Stimulated activated CD4-positive, alpha-beta T cell treated with anti-CD3 and anti-CD28 coated beads, Interleukin-15, amount 100 ng/mL, for 24 hours (primary cell): ENCODE results near the gene EVI5.

Experiments used
- DNase-seq: peaks from one replicate; pipeline ENCODE4 v3.0.0-alpha.2; 2020

Gene EVI5

DNA sequence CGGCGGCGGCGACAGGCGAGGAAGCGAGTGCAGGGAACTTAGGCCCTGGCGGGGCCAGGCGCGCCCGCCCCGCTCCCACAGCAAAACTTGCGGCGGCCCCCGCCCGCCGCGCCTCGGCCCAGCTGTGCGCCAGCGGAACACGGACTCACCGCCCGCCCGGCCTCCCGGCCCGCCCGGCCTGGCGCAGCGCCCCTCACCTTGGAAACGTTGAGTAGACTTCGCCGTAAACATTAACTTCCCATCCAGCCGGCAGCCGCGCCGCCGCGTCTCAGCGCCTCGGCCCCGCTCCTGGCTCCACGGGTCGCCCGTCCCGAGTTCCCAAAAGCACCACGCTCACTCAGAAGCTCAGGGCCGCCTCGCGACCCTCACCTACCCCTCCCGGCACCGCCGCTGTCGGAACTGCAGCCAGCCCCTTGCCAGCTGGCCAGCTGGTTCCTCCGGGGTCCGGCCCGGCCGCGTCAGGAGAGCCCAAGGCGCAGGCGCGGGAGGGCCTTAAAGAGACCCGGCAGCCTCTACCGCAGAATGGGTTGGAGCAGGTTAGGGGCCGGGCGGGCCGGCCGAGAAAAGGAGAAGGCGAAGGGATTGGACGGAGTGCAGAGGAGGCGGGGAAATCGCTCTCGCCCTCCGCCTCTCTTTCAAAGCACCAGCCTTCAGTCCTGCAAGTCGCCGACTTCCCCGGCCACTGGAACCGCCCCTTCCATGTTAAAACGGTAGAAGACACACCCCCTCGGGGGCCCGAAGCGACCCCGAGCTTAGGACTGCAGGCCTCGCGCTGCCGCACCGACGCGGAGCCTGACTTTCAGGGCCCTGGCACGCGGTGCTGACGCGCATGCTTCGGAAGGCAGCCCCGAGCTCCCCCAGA lies at the start of gene EVI5:
TSS of gene EVI5 (minus strand) at position 470 of the 862 bp plus-strand sequence. CDS start 48,562 bp downstream, outside the sequence.
- DNase-seq = peak; percentile 86

DNA sequence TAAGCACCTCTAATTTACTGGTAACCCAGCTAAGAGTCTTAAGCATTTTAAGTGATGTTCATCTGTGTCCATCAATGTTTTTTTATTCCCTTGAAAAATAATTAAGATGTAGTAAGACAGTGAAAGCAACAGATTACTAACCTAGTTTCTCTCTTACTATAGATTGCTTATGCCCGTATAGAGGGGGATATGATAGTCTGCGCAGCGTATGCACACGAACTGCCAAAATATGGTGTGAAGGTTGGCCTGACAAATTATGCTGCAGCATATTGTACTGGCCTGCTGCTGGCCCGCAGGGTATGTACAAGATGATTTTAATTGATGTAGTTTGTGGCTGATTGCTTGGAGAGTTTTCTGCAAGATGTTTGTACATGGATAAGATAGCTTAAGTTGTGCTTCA lies 49.7 kb upstream of the EVI5 start:
- no peak for DNase-seq

DNA sequence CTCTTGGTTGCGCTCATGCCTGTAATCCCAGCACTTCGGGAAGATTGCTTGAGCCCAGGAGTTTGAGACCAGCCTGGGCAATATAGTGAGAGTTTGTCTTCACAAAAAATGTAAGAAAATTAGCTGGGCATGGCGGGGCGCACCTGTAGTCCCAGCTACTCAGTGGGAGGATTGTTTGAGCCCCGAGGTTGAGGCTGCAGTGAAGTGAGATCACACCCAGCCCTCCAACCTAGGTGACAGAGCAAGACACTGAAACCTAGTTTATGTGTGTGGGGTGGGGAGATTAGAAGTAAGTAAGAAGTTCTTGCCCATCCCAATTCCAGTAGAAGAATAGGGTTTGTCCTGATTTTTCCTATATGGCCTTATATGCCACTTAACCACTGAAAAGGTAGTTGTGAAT lies 48.9 kb upstream of the EVI5 start:
- DNase-seq = peak; percentile 40

DNA sequence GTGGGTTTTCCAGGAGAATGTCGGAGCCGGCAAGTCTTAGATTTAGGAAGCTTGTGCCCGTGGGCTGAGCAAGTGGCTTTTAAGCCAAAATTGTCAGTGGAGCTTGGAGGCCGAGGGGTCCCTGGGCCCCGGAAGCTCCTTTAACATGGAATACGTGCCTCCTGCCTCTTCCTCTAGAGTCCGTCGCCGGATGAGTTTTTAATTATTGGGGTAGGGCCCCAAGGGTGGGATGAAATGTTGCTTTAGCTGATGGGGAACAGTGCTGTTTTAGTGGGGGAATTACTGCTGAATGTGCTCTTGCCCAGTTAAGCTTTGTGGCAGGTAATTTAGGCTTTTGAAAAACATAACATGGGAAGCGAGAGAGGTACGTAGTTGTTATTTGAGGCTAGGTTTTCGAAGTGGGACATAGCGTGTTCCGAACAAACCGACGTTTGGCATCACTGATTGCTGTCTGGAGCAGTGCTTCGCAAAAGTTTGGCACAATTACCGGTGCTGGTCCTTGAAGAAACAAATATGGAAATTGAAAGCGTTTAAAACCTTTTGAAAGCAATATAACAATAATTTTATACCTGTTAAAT lies 47.7 kb upstream of the EVI5 start:
- no peak for DNase-seq

DNA sequence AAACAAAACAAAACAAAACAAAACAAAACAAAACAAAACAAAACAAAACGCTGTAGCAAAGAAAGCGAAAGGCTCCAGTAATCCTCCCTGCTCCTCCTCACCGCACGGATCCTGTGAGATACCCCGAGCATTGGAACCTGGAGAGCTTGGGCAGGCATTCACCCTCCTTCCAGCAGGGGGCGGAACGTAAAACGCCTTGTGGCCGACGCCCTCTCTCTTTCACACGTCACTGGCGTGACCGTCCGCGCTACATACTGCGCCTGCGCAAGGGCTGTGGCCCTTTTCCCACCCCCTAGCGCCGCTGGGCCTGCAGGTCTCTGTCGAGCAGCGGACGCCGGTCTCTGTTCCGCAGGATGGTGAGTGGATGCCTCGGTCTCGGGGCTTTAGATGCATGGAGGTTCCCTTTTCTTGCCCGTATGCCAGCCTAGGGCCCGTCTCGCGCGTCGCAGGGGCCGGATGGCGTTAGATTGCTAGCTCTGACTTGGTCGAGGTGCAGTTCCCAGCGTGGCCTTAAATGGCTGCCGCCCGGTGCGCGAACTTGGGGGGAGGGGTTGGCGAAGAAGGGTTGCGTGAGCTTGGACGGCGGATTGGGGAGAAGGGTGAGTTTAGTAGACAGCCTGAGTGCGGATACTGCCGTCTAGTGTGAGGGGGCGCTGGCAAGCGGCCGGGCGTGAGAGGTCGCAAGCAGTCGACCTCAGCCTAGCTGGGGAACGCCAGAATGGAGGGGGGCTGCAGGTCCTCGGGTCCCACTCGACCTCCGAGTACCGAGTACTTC lies 47.0 kb upstream of the EVI5 start, which contains the start of gene RPL5:
TSS of gene RPL5 (plus strand) at position 279 of the 775 bp plus-strand sequence. CDS start at position 354, 75 bp downstream.
- DNase-seq = peak; percentile 98

DNA sequence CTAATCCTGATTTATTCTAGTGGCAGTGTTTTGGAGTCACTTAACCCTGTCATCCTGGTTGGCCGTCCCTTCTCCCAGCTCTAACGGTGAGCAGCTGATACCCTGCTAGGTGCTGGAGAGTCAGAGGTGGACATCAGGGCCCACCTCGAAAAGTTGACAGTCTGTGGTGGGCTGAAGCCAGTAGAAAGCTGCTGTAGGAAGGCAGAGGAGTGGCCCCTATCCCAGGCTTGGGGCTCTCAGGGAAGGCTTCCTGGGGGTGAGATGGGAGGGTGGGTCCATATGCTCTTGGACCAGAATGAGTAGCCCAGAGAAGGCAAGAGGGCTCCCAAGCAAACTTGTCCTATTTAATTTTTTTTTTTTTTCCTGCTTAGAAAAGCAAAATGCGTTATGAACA lies 46.5 kb upstream of the EVI5 start:
- no peak for DNase-seq

DNA sequence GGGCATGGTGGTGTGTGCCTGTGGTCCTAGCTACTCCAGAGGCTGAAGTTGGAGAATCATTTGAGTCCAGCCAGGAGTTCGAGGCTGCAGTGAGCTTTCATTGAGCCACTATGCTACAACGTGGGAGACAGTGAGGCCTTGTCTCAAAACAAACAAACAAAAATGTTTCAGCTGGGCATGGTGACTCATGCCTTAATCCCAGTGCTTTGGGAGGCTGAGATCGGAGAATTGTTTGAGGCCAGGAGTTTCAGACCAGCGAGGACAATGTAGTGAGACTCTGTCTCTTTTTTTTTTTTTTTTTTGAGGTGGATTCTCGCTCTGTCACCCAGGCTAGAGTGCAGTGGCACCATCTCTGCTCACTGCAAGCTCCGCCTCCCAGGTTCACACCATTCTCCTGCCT lies 41.9 kb upstream of the EVI5 start:
- no peak for DNase-seq

DNA sequence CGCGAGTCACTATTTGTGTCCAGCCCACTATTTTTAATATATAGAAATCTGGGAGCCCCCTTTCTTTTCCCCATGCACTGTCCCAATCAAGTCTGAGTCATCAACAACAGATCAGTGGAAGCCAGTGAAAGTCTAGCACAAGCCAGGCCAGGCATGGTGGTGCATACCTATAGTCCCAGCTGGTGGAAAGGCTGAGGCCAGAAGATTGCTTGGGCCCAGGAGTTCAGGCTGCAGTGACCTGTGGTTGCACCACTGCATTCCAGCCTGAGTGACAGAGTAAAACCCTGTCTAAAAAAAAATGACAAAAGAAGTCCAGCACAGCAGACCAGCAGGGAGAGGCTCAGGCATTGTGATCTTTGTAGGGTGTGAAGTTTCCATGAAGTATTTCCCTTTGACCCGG lies 38.0 kb upstream of the EVI5 start:
- DNase-seq = no peak

DNA sequence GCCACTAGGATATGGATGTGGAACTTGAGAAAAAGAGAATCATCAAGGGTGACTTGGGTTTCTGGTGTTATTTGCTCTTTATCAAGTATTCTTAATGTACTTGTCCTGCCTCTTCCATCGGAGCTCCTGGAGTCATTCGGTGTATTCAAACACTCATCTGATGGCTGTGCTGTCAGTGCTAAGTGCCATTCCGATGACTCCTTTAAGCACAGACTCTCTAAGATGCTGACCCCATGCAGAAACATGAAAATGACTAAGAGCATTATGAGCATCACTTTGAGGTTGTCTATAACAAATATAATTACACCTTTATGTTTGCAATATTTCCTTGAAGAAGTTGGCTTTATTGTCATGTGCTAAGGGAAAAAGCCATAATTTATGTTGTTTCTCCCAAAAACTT lies 35.6 kb upstream of the EVI5 start:
- DNase-seq = no peak

DNA sequence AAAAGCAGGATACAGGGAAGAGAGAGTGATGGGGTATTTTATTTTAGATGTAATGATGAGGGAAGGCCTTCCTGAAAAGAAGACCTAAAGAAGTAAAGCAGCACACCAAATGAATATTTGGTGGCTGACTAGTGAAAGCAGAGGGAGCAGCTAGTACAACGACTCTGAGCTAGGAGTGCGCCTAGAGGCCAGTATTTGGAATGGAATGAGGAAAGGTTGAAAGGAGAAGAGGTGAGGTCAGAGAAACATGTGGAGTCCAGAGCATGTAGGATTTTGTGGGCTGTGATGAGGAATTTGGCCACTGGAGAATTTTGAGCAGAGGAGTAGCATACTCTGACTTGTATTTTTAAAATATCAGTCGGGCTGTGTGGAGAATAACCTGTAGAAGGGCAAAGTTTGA lies 35.1 kb upstream of the EVI5 start:
- DNase-seq = no peak

DNA sequence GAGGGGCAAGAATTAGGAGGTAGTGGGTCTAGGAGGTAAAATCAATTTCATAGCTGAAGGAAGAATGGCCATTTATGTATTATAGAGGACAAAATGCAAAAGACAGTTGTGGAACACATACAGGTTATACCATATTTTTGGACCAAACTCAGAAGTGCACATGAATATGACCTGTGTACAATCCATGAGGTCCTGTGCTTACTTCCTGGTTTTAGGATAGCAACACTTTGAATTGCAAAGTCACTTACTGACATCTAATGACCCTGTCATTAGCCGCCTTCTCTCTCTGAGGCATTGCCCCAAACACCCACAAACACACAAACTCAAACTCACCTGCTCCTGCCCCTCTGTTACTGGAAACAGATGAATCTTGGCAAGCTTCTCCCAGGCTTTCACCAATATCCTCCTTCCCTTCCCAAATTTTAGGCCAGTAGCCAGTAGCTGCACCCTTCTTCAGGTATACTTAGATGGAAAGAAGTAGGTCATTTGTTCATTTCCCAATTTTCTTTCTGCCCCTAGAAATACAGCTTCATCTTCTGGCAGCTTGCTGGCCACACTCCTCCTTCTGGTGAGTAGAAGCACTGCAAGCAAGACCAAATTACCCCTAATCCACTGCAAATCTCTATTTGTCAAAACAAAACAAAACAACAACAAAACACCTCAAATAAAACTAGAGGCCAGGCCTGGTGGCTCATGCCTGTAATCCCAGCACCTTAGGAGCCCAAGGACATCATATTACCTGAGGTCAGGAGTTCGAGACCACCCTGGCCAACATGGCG lies 33.3 kb upstream of the EVI5 start:
- peak; percentile 23 for DNase-seq

DNA sequence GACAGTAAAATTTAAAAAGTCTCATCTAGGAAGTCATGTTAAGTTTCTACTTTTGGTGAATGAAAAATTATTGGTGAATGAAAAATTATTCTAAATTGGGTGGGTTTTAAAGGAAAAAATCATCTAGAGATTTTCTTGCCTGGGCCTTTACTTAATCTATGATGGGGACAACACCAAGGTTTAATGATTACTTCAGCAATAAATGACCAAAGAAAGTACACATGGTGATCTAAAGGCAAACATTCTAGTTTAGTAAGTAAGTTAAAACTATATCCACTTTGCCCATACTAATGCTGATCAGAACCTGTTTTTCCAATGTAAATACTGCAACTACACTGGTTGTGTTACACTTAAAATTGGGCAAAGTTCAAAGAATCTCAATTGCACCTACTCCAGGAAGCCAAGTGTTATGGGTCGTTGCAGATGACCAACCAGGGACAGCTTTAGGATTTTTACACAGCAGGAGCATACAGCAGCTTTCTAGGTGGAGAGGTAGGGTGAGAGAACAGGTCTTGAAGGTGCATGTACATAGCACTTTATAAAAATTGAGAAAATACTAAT lies 32.3 kb upstream of the EVI5 start:
- DNase-seq = no peak

DNA sequence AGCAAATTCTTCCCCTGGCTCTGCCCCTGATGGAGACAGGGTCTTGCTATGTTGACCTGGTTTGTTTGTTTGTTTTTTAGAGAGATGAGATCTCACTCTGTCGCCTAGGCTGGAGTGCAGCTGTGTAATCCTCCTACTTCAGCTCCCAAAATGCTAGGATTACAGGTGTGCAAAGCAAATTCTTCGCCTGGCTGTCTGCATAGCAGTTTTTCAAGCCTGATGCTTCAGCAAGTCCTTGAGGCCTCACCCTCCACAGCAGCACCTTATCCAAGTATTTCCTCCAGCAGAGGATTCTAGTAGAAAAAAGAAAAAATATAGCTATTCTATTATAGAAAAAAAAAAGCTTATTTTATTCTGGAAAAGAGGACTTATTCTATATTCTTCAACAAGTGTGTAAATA lies 31.8 kb upstream of the EVI5 start:
- DNase-seq = no peak

DNA sequence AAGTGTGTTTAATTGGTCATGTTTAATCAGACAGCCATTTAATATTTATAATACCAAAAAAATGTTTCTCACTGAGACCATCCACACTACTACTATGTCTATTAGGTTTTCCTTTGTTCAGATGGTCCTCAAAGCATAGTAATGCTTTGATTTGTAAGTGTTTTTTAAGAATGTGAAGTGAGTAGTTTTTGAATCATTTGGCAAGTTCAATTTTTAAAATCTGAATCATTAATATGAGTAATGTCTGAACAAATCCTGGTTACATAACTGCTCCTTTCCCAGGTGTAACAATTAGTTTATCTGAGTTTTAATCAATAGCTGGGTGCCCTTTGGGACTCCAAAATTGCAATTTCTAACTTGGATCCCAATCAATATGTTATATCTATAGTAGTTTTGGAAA lies 23.5 kb upstream of the EVI5 start:
- no peak for DNase-seq

DNA sequence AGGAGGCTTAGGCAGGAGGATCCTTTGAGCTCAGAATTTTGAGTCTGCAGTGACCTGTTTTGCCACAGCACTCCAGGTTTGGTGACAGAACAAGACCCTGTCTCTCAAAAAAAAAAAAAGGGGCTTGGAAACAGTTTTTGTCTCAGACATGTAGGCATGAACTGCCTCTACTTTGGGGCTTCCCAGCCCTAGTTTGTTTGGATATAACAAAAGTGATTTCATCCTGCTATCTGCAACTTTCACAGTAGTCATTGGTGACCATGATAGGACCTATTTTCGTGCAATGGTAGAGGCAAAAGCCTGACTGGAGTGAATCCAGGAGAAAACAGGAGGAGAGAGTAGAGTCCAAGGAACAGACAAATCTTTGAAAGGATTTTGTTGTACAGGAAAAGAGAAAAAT lies 20.3 kb upstream of the EVI5 start:
- DNase-seq = no peak

DNA sequence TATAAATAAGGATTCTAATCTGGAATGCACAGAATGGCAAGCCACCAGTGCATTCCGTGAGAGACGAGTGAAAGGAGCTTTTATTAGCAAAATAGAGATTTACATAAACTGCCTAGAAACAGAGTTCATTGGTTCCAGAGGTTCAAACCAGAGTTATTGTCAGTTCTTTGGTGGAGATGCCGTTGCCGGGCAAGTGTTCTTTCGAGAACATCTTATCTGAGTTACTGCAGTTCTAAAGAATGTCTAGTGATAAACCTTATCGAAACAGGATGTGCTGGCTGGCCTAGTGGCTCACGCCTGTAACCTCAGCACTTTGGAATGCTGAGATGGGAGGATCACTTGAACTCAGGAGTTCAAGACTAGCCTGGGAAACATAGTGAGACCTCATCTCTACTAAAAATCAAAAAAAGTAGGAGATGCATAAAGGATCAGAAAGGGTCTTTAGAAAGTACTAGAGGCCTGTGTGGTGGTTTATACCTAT lies 19.9 kb upstream of the EVI5 start:
- no peak for DNase-seq

DNA sequence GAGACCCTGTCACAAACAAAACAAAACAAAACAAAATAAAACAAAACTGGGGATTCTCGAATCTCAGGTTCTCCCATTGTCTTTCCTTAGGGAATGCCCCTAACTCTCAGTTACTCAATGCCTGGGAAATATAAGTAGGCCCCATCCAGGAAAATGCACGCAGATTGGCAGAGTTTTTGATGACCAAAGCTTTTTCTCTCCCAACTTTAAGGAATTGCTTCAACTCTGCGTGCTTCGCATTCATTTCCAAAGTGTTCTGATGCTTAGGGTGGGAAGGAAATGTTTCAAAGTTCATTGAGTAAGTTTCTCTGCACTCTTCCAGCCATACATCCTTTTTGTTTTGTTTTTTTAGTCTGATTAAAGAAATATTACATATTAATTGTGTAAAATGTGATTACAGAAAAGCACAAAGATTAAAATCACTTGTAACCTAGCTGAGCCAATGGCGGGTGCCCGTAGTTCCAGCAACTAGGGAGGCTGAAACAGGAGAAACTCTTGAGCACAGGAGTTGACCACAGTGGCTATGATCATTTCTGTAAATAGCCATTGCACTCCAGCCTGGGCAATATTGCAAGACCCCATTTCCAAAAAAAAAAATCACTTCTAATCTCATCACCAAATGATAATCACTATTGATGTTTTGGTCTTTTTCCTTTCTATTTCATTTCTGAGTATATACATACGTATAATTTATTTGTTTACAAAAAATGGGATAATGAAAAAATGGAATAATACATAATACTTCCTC lies 18.4 kb upstream of the EVI5 start:
- no peak for DNase-seq

DNA sequence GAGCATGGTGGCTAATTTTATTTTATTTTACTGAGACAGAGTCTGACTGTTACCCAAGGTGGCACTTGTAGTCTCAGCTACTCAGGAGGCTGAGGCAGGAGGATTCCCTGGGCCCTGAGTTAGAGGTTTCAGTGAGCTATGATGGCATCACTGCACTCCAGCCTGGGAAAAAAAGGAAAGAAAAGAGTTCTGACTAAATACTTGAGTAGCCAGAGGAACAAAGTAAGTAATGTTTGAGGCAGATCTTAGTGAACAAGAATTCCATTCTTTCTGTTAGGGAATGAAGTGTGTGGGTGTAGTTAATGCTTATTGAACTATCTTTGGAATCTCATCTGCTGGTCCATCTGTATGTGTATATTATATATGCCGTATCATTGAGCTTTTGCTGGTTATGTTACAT lies 13.1 kb upstream of the EVI5 start:
- no peak for DNase-seq

DNA sequence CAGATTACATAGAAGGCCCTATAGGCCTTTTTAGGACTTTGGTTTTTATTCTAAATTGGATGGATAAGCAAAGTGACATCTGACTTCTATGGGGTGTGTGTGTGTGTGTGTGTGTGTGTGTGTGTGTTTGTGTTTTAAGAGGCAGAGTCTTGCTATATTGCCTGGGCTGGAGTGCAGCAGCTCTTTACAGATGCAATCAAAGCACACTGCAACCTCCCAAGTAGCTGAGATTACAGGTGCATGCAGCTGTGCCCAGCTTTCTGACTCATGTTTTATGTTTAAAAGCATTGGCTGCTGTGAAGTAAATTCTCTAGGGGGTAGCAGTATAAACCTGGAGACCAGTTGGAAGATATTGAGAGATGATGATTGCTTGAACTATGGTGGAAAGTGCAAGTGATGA lies 12.4 kb upstream of the EVI5 start:
- no peak for DNase-seq

DNA sequence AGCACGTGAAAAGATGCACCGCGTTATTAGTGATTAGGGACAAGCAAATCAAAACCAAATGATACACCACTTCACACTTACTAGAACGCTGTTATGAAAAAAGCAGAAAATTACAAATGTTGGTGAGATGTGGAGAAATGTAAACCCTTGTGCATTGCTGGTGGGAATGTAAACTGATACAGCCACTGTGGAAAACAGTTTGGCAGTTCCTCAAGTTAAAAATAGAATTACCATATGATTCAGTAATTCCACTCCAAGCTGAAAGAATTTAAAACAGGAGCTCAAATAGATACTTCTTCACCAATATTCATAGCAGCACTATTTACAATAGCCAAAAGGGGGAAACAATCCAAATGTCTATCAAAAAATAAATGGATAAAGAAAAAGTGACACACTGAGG lies 10.3 kb upstream of the EVI5 start:
- DNase-seq = no peak

DNA sequence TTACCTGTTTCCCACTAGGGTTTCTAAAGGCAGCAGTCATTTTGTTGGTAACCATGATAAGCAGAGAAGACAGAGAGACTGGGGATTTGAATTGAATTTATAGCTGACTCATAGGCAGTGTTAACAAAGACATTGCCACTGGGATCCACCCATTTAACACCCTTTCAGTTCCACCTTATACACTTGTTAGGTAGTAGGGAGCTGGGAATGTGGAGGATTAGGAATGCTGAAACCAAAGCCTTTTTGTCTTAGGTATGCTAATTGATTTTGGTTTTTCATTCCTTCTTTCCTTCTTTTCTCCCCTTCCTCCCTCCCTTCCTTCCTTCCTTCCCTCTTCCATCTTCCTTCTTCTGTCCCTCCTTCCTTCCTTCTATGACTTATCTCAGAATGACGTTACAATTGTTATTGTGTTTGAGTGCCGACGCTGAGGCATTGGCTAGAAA lies 7.5 kb upstream of the EVI5 start:
- DNase-seq = no peak
